Measurements from ENCODE around the gene ANO10.

Gene ANO10

GRCh38 chr3:43649365-43649968, 27.7 kb upstream of the ANO10 start:
- POLR2A ChIA-PET: no interaction called here
- CTCF ChIA-PET: interaction anchor here (0.8 kb wide), 1 partner anchor 102 kb away, joined by 3 read pairs; no protein-coding TSS in a partner anchor
- no peak for DNase-seq (ENCODE audit: extremely low spot score)
- TF ChIP-seq CTCF (IDR thresholded peaks at IDR 0.05; ENCODE audit: control extremely low read depth, extremely low read depth, low read depth, missing control alignments): no peak

DNA sequence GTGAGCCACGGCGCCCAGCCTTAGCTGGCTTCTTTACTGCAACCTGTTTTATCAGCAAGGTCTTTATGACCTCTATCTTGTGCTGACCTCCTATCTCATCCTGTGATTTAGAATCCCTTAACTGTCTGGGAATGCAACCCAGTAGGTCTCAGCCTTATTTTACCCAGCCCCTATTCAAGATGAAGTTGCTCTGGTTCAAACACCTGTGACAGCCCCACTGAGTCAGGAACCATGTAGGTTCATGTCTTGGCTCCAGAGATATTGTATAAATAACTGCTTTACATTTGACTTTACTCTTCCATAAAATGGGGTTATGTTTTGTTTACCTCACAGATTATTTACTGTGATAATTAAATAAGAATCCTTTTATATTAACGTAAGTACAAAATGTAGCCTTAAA, 27.1 kb upstream of the ANO10 start:
- POLR2A ChIA-PET: no interaction called here
- CTCF ChIA-PET: no interaction called here

GRCh38 chr3:43647331-43648166, 25.7 kb upstream of the ANO10 start:
- no peak for TF ChIP-seq CTCF (IDR thresholded peaks at IDR 0.05; ENCODE audit: control extremely low read depth, extremely low read depth, low read depth, missing control alignments)
- DNase-seq (ENCODE audit: extremely low spot score): no peak
- ChIA-PET CTCF (interaction anchor here (0.9 to 1.1 kb wide), 2 partner anchors 26 to 29 kb away, joined by 3 read pairs; partner anchors contain the start of gene ANO10), POLR2A (no interaction called here)

More for the DNA sequence above, 27.1 kb upstream of the ANO10 start:
- TF ChIP-seq CTCF (IDR thresholded peaks at IDR 0.05; ENCODE audit: control extremely low read depth, extremely low read depth, low read depth, missing control alignments): no peak
- DNase-seq (ENCODE audit: extremely low spot score): no peak

- TF ChIP-seq CTCF (IDR thresholded peaks at IDR 0.05; ENCODE audit: control extremely low read depth, extremely low read depth, low read depth, missing control alignments): no peak
- ChIA-PET CTCF (no interaction called here), POLR2A (no interaction called here)
- DNase-seq (ENCODE audit: extremely low spot score): no peak
These were observed 22.6 kb upstream of the ANO10 start for GRCh38 chr3:43644443-43644842.

DNA sequence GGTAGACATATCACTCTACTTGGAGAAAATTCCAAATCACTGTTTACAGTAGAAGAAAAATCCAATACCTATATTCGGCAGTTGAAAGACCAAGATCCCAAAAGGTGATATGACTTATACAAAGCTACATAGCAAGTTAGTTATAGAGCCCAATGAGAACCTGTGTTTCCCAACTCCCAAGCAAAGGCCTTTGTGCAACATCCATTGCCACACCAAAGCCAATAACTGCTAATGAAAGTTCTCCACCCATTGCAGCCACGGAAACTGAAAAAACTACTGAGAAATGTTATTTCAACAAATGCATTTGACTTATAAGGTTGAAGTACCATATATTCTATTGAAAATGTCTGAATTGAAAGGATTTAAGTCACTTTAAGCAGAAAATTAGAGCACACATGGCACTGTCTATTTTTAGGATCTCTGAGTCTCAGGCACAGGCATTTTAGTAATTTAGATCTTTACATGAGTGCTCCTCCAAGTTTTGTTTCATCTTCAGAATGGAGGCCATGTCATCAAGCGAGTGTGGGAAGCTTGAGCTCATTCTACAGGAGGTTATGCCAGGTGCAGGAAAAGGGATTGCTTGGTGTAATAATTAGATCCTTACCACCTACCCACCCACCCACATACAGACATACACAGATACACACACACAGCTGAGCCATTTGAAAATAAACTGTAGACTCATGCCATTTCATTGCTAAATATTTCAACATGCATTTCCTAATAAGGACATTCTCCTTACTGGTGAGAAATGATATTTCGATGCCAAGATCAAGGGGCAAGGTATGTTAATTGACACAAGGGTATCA, 19.7 kb upstream of the ANO10 start:
- DNase-seq (ENCODE audit: extremely low spot score): no peak
- ChIA-PET CTCF (no interaction called here), POLR2A (no interaction called here)
- no peak for TF ChIP-seq CTCF (IDR thresholded peaks at IDR 0.05; ENCODE audit: control extremely low read depth, extremely low read depth, low read depth, missing control alignments)

DNA sequence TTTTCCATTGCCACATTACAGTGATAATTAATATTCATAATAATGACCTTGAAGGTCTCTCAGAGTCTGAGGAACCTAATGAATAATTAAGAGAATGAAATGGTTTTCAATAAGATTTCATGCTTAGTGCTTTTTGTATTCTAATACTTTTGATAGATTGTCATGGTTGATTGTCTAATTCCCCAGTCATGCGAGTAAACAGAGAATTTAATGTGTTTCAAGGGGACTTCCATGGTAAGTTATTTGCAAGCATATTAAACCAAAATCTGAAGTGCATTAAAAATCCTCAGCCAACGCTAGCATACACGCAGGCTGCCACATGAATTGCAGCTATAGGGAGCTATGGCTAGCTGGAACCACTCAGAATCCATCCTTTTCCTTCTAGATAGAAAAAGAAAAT, 18.9 kb upstream of the ANO10 start:
- no peak for TF ChIP-seq CTCF (IDR thresholded peaks at IDR 0.05; ENCODE audit: control extremely low read depth, extremely low read depth, low read depth, missing control alignments)
- CTCF ChIA-PET: no interaction called here
- DNase-seq (ENCODE audit: extremely low spot score): no peak
- POLR2A ChIA-PET: no interaction called here
